Measurements from ENCODE around the gene SKOR2.

Gene SKOR2

DNA sequence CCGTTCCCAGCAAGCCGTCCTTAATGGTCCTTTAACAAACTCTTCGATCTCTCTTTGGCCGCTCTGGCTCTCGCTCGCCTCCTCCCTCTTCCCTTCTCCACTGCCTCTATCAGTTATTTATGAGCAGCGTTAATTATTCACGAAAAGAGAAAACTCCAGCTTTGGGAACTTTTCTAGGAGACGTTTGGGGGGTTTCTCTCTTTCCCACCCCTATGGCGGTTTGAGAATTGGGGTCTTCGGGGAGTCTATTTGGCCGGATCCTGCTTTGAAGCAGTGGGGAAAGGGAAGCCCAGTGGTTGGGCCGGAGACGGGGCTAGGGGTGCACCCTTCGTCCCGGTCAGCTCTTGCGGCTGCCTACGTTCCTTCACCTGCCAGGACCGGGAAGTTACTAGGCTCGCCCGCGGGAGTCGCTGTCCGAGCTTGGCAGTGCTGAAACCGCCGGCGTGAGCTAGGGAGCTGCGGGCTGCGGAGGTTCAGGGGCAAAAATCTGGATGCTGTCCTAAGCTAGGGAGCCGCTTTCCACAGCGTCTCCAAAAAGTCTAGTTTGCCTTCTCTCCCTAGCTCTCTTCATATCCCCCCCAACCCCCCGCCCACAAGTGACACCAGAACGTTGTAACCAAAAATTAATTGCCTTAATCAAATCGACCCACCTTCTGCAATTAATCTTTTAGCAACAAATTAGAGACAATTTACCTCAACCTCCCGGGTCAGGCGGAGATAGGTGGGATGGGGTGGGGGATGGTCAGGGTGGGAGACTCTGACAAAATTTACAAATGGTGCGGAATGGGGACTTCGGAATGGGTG, 8.9 kb upstream of the SKOR2 start:
- no peak for DNase-seq

DNA sequence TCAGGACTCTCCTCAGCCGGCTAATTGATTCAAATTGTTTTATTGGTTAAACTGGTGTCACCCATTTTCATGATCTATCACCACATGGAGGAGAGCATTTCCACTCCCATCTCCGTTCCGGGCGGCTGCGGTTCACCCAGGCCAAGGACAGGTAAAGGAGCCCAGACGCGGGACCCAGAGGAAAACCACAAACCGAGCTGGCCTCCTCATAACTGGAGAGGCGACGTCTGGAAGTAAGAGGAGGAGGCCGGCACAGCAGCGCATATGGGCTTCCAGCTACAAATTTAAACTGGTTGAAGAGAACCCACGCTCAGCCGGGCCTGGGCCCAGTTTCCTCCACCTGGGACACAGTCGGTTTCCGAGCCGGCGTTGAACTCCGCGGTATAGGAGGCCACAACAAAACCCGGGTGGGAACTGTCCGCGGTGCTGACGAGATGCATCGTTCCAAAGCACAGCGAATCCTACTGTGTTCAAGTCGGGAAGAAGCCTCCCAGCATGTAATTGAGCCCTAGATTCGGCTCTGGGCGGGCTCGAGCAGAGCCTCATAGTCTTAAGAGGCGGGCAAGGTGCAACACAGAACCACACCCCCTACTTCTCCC, 3.0 kb upstream of the SKOR2 start:
- no peak for DNase-seq

DNA sequence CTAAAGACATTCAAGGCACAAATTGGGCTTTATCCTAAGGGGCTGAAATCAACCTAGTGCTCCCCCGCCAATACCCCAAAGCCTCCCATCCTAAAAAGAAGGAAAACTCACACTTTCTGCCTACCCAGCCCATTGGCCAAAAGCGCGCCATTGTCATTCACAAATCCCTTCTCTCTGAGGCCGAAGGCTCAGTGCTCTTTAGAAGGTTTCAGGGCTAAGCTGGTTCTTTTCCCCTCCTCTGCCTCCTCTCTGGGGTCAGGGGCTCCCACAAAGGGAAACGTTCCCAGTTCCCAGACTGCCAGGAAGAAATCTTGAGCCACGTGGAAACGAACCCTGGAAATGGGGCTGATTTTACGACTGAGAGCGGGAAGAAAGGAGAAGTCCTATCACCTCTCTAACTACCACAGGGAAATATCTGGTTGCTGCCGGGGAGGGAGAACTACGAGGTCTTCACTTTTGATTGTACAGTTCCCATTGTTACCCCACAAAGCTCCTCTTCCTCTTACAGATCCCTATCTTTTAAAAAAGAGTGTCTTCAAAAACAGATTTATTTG, 1.7 kb upstream of the SKOR2 start:
- DNase-seq, result no peak

DNA sequence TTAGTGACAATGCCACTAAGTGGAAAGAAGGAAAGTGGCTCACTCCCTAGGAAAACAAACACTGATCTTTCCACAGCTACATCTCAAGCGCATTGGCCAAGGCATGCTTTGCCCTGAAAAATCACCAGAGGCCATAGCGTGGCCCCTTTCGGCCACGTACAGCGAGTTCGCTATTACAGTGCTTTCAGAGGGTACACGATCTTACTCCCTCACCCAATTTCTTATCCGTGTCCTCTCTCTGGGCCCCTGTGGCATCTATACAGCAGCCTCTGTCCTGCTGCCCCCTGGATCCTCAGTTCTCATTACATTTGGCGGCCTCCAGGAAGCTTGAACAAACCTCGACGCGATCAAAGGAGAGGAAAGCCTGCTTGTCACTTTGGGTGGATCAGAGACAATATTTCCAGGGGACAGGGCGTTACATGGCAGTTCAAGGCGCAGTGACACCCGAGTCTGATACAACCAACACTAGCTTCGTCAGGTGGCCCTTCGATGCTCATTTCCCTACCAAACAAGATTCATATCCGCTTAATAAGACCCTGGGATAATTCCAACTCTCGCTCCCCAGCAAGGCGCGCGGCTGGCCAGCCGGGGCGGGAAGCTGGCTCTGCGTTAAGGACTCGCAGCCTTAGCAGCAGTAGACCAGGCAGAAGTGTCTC, 941 bp downstream of the SKOR2 start:
- no peak for DNase-seq

DNA sequence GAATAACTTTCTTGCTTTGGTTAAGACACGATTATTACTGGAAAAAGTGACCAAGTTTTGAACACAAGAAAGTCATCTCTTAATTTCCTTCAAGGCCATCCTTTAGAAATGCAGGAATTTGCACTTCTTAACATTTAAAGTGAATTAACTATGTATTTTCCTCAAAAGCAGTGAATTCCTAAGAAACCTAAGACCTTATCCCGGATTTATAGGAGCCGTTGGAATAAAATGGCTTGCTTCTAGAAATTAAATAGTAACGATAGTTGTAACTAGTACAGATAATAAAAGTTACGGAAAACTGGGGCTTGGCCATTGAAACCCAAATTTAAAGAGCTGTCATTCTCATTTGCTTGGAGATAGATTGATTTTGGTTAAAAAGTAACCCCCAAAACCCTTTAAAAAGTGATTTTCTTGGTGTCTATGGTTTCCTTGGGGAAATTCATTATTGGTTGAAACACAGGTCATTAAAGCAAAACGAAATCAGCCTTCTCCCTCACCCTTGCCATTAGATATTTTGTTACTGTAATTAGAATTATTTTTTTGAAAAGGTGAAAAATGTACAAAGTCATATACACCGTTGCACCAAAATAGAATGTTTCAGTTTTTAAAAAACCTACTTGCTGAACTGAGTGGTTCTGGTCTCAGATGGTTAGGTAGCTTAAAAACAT, 2.0 kb downstream of the SKOR2 start:
- DNase-seq, result no peak

DNA sequence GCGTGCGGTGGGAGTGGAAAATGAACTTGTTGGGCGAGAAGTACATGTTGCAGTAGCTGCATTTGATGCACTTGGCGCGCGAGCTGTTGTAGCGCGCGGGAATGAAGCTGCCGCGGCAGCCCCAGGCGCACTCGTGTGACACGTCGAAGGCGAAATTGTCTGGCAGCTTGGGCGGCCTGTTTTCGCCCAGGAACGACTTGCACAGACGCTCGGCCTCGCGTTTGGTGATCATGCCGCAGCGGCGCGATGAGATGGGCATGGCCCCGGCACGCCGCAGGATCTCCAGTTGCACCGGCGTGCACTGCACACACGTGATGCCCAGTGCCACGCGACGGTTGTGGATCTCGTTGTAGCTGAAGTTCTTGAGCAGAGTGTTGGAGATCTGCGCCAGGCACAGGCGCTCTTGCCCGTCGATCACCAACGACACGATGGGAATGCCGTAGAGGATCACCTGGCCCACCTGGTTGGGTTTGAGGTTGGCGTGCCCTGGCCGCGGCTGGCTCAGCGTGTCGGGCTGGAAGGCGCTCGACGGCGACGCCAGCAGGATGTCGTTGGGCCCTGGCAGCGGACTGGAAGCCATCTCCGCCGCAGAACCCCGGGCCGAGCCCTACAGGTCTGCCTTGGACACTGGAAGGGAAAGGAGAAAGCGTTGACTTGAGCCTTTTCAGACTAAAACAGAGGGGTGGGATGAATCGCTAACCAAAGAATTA, 2.7 kb downstream of the SKOR2 start:
- no peak for DNase-seq

DNA sequence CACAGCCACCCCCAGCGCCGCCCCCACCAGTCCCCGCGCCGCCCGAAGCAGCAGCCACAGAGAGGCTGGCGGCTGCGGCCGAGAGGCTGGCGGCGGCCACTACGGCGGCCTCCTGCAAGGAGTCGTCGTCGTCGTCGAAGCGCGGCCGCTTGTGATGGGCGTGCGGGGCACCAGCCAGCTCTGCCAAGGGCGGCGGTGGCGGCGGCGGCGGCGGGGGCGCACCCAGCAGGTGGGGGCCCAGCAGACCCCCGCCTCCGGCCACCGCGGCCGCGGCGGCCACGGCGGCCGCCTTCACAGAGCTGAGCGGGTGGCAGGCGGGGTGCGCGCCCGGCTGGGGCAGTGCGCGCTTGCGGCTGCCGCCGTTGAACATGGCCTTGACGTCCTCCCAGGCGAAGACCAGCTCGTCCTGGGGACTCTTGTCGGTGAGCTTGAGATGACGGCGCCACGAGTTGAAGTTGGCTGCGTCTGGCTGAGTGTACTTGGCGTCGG, 3.3 kb downstream of the SKOR2 start:
- DNase-seq, result no peak

DNA sequence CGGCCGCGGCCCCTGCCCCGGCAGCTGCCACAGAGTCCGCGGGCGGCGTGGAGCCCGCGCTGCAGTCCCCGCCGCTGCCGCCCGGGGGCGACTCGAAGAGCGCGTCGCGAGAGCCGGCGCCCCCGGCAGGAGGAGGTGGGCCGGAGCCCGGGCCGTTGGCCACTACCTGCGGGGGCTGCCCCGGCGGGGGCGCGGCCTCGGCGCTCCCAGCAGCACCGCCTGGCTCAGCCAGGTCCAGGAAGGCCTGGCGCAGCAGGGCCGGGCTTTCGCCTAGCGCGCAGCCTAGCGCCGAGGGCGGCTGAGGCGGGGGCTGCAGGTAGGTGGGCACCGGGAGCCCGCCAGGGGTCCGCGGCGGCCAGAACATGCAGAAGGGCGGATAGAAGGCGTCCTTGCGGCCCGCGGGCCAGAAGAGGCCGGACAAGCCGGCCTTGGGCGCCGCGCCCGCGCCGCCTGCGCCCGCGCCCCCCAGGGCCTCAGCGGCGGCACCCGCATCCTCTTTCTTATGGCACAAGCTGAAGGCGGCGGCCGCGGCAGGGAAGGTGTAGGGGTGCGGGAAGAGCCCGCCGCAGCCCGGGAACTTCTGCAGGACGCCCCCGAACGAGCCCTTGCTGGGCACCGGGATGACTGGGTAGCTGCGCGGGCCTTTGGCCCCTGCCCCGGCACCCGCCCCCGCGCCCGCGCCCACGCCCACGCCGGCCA, 3.9 kb downstream of the SKOR2 start:
- no peak for DNase-seq

DNA sequence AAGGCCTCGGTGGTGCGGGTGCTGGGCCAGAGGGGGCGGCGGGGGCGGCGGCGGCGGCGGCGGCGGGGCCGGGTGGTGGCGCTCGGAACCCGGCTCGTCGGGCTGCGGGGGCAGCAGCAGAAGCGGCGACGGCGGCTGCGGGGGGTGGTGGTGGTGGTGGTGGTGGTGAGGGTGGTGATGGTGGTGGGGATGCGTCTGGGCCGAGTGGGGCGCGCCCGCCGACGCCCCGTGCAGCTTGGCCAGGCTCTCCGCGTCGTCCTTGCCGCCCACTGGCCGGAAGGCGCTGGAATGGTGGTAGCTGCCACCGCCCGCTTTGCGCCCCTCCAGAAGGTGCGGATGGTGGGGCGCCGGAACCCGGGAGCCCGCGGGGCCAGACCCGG, 4.4 kb downstream of the SKOR2 start:
- DNase-seq, result no peak

DNA sequence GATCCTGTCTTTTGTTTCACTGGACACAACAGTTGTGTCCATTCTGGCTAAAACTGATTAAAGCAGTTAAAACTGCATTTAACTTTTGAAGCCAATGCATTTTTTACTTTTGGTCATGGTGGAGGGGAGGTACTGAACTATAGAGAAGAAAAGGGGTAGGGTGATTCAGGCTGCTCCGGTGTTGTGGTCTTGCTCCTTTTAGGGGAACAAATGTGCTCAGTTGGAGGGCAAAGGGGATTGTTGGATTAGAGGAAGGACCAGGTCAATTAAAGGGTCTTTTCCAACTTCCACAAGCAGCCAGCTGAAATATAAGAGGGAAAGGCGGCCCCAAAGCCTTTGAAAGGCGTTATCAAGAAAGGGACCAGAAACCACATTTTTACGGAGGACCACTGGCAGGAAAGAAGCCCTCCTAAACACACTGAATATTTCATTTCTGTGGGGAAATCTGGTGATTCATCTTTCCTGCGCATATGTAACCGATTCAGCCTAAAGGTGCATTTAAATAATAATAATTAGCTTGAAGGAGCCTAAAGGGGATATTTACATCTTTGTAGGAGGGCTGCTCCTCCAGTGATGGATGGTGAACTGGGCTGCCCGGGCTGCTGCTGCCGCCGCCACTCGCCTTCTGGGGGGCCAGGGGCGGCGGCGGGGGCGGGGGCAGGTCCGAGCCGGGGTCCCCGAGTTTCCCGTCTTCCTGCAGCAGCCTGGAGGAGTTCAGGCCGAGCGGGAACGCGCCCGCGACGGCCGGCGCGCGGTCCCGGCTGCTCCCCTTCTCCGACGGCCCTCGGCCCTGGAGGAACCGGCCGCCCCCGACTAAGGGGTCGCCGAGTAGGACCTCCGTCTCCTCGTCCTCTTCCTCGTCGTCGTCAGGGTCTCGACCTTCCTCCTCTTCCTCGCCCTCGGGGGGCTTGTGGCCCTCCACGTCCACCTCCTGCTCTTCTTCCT, 5.2 kb downstream of the SKOR2 start:
- no peak for DNase-seq

DNA sequence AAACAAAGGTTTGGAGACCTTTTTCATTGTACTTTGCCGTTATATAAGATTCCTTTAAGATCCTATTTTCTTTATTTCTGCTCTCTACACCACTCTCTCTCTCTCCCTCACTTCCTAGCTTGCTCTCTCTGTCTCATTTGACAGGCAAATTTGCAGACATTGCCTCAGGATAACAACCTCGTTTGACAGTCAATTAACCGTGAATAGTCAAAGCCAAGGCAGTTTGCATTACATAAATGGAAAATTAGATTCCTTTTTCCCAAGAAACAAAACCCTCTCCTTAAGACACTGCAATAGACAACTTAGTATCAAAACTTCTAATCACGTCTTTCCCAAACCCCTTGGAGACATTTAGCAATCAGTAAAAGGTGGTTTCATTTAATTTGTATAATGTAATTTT, 7.4 kb downstream of the SKOR2 start:
- DNase-seq, result no peak

DNA sequence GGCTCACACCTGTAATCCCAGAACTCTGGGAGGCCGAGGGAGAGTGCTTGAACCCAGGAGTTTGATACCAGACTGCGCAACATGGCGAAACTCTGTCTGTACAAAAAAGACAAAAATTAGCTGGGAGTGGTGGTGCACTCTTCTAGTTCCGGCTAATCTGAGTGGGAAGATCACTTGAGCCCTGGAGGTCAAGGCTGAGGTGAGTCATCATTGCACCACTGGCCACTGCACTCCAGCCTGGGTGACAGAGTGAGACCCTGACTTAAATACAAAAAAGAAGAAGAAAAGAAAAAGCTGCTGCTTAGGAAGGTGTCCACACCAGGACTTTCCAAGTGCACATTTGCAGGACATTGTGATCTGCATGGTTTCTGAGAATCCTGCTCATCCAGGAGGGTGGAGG, 16.4 kb downstream of the SKOR2 start:
- no peak for DNase-seq

DNA sequence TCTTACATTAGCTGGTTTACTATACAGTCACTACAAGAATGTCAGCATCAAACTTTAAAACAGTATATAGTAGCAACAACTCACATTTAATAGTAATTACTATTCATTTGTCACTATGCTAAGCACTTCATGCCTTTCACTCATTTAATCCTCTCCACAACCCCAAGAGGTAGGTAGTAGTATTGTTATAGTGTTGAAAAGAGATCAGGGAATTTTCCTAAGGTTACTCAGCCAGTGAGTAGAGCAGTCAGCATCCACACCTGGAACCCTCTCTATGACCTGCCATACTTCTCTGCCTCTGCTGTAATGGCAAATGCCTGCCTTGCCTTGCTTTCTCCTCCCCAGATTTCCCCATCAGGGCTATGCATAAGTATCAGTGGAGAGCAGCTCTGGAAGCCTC, 24.8 kb downstream of the SKOR2 start:
- no peak for DNase-seq

DNA sequence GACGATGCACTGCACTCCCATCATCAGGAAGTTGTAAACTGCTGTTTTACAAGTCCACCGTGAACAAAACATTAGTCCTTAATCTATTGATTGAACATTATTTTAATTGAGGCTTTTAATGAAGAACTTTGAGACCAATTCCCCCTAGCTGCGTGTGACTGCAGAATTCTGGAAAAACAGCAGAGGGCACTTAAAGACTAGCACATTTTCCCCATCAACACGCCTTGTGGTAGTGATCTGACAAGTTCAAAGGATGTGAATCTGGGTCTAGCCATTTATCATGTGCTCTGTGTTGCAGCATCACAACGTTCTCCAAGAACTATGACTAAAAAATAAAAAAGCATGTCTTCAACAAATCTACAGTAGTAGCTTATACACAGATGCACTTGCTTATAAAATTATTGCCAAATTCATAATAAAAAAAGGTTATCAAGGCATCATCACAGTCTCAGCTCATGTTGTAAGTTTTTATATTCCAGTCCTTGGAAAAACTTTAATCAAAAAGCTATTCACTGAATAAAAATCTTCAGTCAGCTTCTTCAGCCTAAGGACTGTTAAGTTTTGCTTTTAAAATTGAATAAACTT, 35.8 kb downstream of the SKOR2 start:
- DNase-seq, result peak; percentile 13

DNA sequence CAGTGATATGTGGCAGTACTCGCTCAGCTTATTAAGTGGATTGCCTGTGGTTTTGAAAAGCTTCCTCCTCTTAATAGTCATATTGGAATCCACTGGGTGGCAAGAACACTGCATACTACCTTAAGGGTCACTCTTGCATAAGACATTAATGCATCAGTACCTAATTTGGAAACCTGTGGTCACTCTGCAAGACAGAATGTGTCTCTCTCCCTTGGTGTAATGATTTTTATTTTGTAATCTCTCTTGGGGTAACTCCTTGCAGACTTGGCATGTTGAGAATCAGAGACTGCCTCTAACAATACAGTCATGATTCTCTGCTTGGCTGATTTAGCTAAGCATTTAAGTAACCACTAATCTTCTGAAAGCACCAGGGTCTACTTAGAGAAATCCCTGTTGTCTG, 42.3 kb downstream of the SKOR2 start:
- DNase-seq, result no peak

DNA sequence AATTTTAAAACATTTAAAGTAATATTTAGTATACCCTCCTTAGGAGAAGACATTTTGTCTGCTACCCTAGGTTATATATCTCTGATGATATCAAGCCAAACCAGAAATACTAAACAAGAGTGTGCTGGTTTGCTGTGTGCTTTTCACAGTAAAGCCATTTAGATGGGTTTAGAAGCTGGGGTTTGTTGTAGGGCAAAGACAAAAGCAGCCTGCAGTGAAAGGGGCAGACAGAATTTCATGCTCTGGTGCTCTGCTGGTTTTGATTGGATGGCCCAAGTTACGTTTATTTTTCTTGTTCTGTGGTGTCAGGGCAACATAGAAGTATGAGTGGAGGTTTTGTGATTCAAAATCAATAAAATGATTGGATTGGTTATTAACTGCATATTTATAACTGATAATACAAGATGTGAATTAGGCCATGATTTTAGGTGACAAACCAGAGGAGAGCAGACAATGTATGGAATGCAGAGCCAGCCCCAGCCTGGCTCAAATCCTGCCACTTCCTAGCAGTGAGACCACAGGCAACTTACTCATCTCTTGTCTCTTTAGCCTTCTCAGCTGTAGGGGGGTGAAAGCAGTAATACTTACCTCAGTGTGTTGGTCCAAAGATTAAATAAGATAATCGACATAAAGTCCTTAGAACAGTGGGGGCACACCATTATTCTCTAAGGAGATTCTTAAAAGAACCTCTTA, 44.4 kb downstream of the SKOR2 start:
- no peak for DNase-seq

DNA sequence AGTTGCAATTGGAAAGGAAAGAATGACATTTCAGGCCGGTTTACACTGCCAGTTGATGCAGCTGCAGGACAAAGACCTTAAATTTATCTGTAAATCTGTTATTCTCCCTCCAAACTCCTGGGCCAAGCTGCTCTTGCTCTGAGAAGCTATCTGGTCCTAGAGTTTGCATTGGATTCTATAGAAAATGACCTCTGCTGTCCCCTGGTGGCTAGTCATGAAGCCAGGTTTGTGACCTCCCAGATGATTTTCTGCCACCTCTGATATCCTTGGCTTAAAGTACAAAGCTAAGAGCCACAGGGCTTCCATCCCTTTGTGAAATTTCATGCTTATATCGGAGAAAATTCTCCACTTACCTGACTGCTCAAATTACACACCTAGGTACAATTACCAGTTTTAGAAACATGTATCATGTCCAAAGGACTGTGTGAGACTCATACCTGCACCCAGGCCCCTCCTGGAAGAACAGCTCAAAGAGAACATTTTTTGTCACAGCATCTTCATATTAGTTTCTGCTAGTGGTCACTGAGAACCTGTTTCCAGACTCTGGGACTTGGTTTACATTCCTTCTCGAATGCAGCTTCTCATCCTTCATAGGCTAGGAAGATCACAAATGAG, 46.4 kb downstream of the SKOR2 start:
- DNase-seq, result peak; percentile 51

DNA sequence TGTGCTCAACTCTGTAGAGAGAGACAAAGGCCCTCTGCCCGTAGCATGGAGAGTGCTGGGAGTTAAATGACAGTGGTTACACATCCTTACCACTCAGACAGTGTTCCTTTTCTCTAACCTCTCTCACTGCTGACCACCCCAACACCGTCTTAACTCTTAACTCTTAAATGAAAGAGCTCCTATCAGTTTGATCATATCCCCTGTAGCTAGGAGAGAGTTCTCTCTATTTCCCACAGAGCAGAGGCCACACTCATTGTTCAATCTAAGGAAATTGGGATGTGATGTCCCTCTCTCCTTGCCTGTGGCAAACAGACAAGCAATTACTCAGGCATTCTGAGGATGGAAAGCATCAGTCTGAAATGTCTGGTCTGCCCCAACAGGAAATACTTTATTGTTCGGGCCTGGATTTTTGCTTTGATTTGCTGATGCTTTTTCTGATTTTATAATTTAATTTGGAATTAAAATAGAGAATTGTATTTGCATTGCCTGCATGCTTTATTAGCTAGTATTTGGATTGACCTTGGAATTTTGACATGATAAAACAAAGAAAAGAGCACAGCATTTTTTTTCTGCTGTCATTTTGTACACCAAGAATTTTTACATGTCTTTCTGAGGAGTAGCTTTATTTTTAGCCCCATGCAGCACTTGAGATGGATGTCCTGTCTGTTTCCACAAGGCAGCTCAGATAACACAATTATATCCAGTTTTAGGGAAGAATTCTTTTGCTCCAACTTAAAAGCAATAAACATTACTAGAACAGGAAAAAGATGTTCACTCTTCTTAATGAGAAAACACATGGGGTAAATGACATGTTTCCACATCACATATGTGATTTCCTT, 47.6 kb downstream of the SKOR2 start:
- DNase-seq, result no peak
